HG02623 (cell line): ENCODE measurements around the gene SOX5.
"Not testable (repeated sequence)": the region's sequence is repeated elsewhere in the genome, so short reads cannot be mapped to it uniquely, and the experiment has no call there.

ENCODE experiments used
- ATAC-seq: cut with Tn5 transposase; IDR thresholded peaks from one replicate; pipeline ENCODE4 v1.9.1; 2021; ENCODE audit warnings: moderate library complexity; ENCODE audit not compliant: unreplicated experiment

Gene SOX5

GRCh38 chr12:23760495-23760894, 189.0 kb downstream of the SOX5 start:
- ATAC-seq: no peak

GRCh38 chr12:23758608-23759007, 190.9 kb downstream of the SOX5 start:
- ATAC-seq: no peak

- ATAC-seq: no peak
Measured at GRCh38 chr12:23757541-23757962, 191.9 kb downstream of the SOX5 start.

GRCh38 chr12:23756416-23756815, 193.1 kb downstream of the SOX5 start:
- ATAC-seq: no peak

- ATAC-seq: no peak
Measured at GRCh38 chr12:23753628-23754365, 195.7 kb downstream of the SOX5 start.

- no peak for ATAC-seq
Measured at GRCh38 chr12:23752245-23752644, 197.2 kb downstream of the SOX5 start.

- no peak for ATAC-seq
Measured at GRCh38 chr12:23751641-23752040, 197.8 kb downstream of the SOX5 start.

GRCh38 chr12:23750923-23751322, 198.5 kb downstream of the SOX5 start:
- ATAC-seq: no peak

- ATAC-seq: no peak
Measured at GRCh38 chr12:23744696-23745095, 204.8 kb downstream of the SOX5 start.

- no peak for ATAC-seq
Measured at GRCh38 chr12:23742574-23742973, 206.9 kb downstream of the SOX5 start.

- no peak for ATAC-seq
Measured at GRCh38 chr12:23731493-23731892, 218.0 kb downstream of the SOX5 start.

- ATAC-seq: no peak
Measured at GRCh38 chr12:23731035-23731434, 218.4 kb downstream of the SOX5 start.

GRCh38 chr12:23729359-23729758, 220.1 kb downstream of the SOX5 start:
- ATAC-seq: no peak

GRCh38 chr12:23726646-23727045, 222.8 kb downstream of the SOX5 start:
- ATAC-seq: no peak

- ATAC-seq: no peak
Measured at GRCh38 chr12:23722655-23723054, 226.8 kb downstream of the SOX5 start.

GRCh38 chr12:23721268-23721667, 228.2 kb downstream of the SOX5 start:
- no peak for ATAC-seq

- ATAC-seq: no peak
Measured at GRCh38 chr12:23719493-23719892, 230.0 kb downstream of the SOX5 start.

GRCh38 chr12:23710361-23710760, 239.1 kb downstream of the SOX5 start:
- ATAC-seq: not testable (repeated sequence)

- no peak for ATAC-seq
Measured at GRCh38 chr12:23708185-23708837, 241.2 kb downstream of the SOX5 start.

- no peak for ATAC-seq
Measured at GRCh38 chr12:23707270-23707669, 242.2 kb downstream of the SOX5 start.

- no peak for ATAC-seq
Measured at GRCh38 chr12:23704992-23705943, 244.2 kb downstream of the SOX5 start.
